Lower leg skin (tissue), 3 donors: Measurements from ENCODE around the gene PRDM15.

Experiments
- CTCF ChIP-seq, 3 donors: fragments of 450-650 bp; IDR thresholded peaks; one replicate each; pipeline ENCODE4 v1.5.1; 2016; ENCODE audit warnings: antibody characterized with exemption in 3 of 3, mild to moderate bottlenecking in 3 of 3, moderate library complexity in 2 of 3
- POLR2A ChIP-seq, 2 donors: fragments of 450-650 bp; IDR thresholded peaks; one replicate each; pipeline ENCODE4 v1.6.1; 2016 to 2017; ENCODE audit warnings: antibody characterized with exemption in 2 of 2, mild to moderate bottlenecking in 1 of 2, moderate library complexity in 1 of 2

- TF ChIP-seq CTCF (IDR thresholded peaks at IDR 0.05) (no peak), POLR2A (IDR thresholded peaks at IDR 0.05) (no peak)
These were observed 47.1 kb downstream of the PRDM15 start for GRCh38 chr21:41831866-41832595.
